Endothelial cell of umbilical vein (primary cell): ENCODE measurements around the gene EID3. TPM values are rescaled to one million over a fixed set of nuclear protein-coding genes. Genes with fewer than 3 reads are reported as not detected.

ENCODE experiments used
- BruUV-seq: library from RNA; stranded (reverse); fragments of 400-500 nt; replicated peaks from 2 replicates; lab custom pipeline; 2021; lab: Mats Ljungman, UMichigan
- CTCF ChIA-PET: fragments of 300-600, 350-600 bp; sonication (Branson Sonifier 250); formaldehyde crosslinking; loops from one replicate; lab custom pipeline; 2021; ENCODE audit warnings: antibody characterized with exemption, inconsistent platforms; lab: Charles Lee
- POLR2A ChIA-PET: fragments of 300-600, 350-600 bp; sonication (Branson Sonifier 250); formaldehyde crosslinking; loops from one replicate; lab custom pipeline; 2021; ENCODE audit warnings: antibody characterized with exemption, inconsistent platforms; lab: Charles Lee
- DNase-seq: peaks from one replicate; pipeline ENCODE4 v3.0.0-alpha.2; 2011; ENCODE audit warnings: low read depth, low spot score
- FAIRE-seq: peaks from 2 replicates; lab custom pipeline; 2011; peaks lifted over from hg19 to GRCh38; lab: Jason Lieb, UNC
- H2AFZ ChIP-seq: 2 replicates; pipeline ENCODE4 v1.6.0; 2012; ENCODE audit warnings: low read depth, low read length, control low read depth, inconsistent platforms
- H3K27ac ChIP-seq: 2 replicates; pipeline ENCODE4 v1.5.1; 2011; ENCODE audit warnings: low read depth, mild to moderate bottlenecking, control low read depth, low read length, moderate library complexity; ENCODE audit not compliant: insufficient read depth
- H3K27me3 ChIP-seq, 2 experiments: 2 replicates each; pipeline versions ENCODE4 v1.6.0 to v1.6.1; 2011; ENCODE audit warnings: low read length in 2 of 2, mixed read lengths in 1 of 2; ENCODE audit not compliant: control insufficient read depth in 2 of 2, insufficient read depth in 2 of 2
- H3K36me3 ChIP-seq, 2 experiments: 2 replicates in 1 of 2; 3 replicates in 1 of 2; pipeline ENCODE4 v1.5.1; 2011; ENCODE audit warnings: low read length in 2 of 2, mild to moderate bottlenecking in 1 of 2, moderate library complexity in 1 of 2; ENCODE audit not compliant: control insufficient read depth in 2 of 2, insufficient read depth in 2 of 2; ENCODE audit errors: extremely low read depth in 1 of 2
- H3K4me1 ChIP-seq: 3 replicates; pipeline ENCODE4 v1.5.1; 2011; ENCODE audit warnings: mild to moderate bottlenecking, low read length; ENCODE audit not compliant: control insufficient read depth, insufficient read depth; ENCODE audit errors: extremely low read depth
- H3K4me2 ChIP-seq: 2 replicates; pipeline ENCODE4 v1.6.1; 2011; ENCODE audit warnings: low read length, control low read depth, mixed read lengths; ENCODE audit not compliant: insufficient read depth
- H3K4me3 ChIP-seq, 3 experiments: fragments of 200-600 bp in 1 of 3; sonication (generic), shearing (Covaris generic) in 1 of 3; replicated peaks in 1 of 3; 2 replicates each; pipeline ENCODE4 v1.5.1; 2011 to 2016; ENCODE audit warnings: control low read depth in 3 of 3, low read length in 3 of 3, mild to moderate bottlenecking in 2 of 3, inconsistent platforms in 1 of 3, low read depth in 1 of 3, moderate library complexity in 1 of 3; ENCODE audit not compliant: insufficient read depth in 1 of 3
- H3K79me2 ChIP-seq: 2 replicates; pipeline ENCODE4 v1.6.0; 2012; ENCODE audit warnings: low read length, inconsistent platforms; ENCODE audit not compliant: control insufficient read depth, insufficient read depth
- H3K9ac ChIP-seq: replicated peaks from 2 replicates; pipeline ENCODE3; 2011; ENCODE audit warnings: low read length, control low read depth; ENCODE audit not compliant: insufficient read depth; ENCODE audit errors: extremely low read depth
- H3K9me1 ChIP-seq: replicated peaks from 3 replicates; pipeline ENCODE4 v1.6.0; 2011; ENCODE audit warnings: mild to moderate bottlenecking, low read length; ENCODE audit not compliant: control insufficient read depth, insufficient read depth; ENCODE audit errors: extremely low read depth
- H3K9me3 ChIP-seq: replicated peaks from 2 replicates; pipeline ENCODE4 v1.5.1; 2012; ENCODE audit warnings: low read length, inconsistent platforms; ENCODE audit not compliant: control insufficient read depth, insufficient read depth
- H4K20me1 ChIP-seq: replicated peaks from 2 replicates; pipeline ENCODE3; 2011; ENCODE audit warnings: mild to moderate bottlenecking, low read length; ENCODE audit not compliant: control insufficient read depth, insufficient read depth; ENCODE audit errors: extremely low read depth
- EZH2 ChIP-seq: IDR thresholded peaks from 2 replicates; pipeline ENCODE4 v1.6.1; 2012; ENCODE audit warnings: borderline replicate concordance, low read depth, mild to moderate bottlenecking, moderate library complexity, low read length, inconsistent platforms; ENCODE audit not compliant: severe bottlenecking
- GATA2 ChIP-seq: IDR thresholded peaks from 2 replicates; pipeline ENCODE4 v1.7.0; 2011; ENCODE audit warnings: low read depth, mild to moderate bottlenecking, moderate library complexity, mixed read lengths, low read length; ENCODE audit not compliant: insufficient read length, insufficient read depth
- JUN ChIP-seq: IDR thresholded peaks from 2 replicates; pipeline ENCODE4 v1.6.1; 2011; ENCODE audit warnings: borderline replicate concordance, low read depth; ENCODE audit not compliant: insufficient read length, insufficient read depth
- MYC ChIP-seq: IDR thresholded peaks from one replicate; pipeline ENCODE4 v1.6.1; 2011; ENCODE audit warnings: mild to moderate bottlenecking, low read depth, low read length
- POLR2A ChIP-seq: IDR thresholded peaks from 2 replicates; pipeline ENCODE4 v1.6.1; 2012; ENCODE audit warnings: low read depth, mild to moderate bottlenecking, control low read depth, low read length
- POLR2AphosphoS5 ChIP-seq: IDR thresholded peaks from 2 replicates; pipeline ENCODE4 v1.6.1; 2012; ENCODE audit warnings: low read depth, mild to moderate bottlenecking, control low read depth, low read length, moderate library complexity; ENCODE audit not compliant: insufficient read depth
- dilution Hi-C: fragments of 300-500 bp; cut with MboI; formaldehyde crosslinking; loops from one replicate; pipeline ENCODE4 v1.15.0; 2019; ENCODE audit warnings: low sequenced_read_pairs; ENCODE audit not compliant: extremely low pct_ligation_motif_present
- intact Hi-C: fragments of 100-400 bp; cut with micrococcal nuclease; formaldehyde crosslinking; loops from one replicate; pipeline ENCODE4 v1.10.0; 2022
- polyA plus RNA-seq, 4 experiments: library from polyadenylated mRNA; depleted of rRNA in 3 of 4; stranded (reverse) in 3 of 4; unstranded in 1 of 4; fragments of >200 nt; gene quantifications; 2 replicates each; pipeline versions ENCODE4 v1.2.1 to v1.2.3, GENCODE V29; 2011 to 2012; ENCODE audit warnings: missing spikeins in 1 of 4
- total RNA-seq: library from RNA; stranded (reverse); gene quantifications from 2 replicates; pipeline ENCODE4 v1.2.3, GENCODE V29; 2021
- TF ChIP-seq, protein P1 (sequence below), 2 donors: IDR thresholded peaks; 1 replicate in 1 of 2; 2 replicates in 1 of 2; pipeline ENCODE4 v1.5.1; 2011; ENCODE audit warnings: low read length in 2 of 2, mild to moderate bottlenecking in 2 of 2, moderate library complexity in 2 of 2, control low read depth in 1 of 2, inconsistent platforms in 1 of 2, low read depth in 1 of 2; ENCODE audit not compliant: insufficient read depth in 1 of 2; ENCODE audit errors: extremely low read depth in 1 of 2
- TF ChIP-seq, protein P2 (sequence below): IDR thresholded peaks from 2 replicates; pipeline ENCODE4 v1.6.1; 2011; ENCODE audit not compliant: insufficient read depth, insufficient read length

EID3 gene
- total and polyA plus RNA-seq, 2 donors (not counting 3 experiments of a cell fraction or from before 2014, with no cell fraction given): 1.5 to 14.5 TPM

DNA sequence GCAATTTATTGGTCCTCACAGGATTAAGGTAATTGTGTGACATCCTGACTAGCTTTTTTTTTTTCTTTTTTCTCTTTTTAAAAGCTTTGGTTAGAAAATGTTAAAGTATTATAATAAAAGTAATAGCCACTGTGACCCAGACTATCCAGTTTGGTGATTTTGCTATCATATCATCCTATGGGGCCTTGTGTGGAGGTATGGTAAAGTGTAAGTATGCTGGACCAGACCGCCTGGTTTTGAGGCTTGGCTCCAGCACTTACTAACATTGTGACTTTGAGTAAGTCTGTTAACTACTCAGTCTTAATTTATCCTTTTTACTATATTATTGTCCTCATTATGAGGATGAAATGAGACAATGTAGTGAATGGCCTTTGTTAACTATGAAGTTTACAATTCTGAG lies 15.5 kb downstream of the EID3 start:
- Histone ChIP-seq H3K9me1 (no peaks in the 10 kb centered on the region), H3K79me2 (peaks cover 84% of the 10 kb centered on the region), H3K27ac (no peak overlapping the region), H3K4me2 (no peak overlapping the region), H3K27me3 (no peaks in the 10 kb centered on the region), H3K9ac (no peak overlapping the region), H3K4me1 (peaks cover under 1% of the 10 kb centered on the region), H4K20me1 (peaks cover 3% of the 10 kb centered on the region), H3K4me3 (no peak overlapping the region), H3K9me3 (no peaks in the 10 kb centered on the region), H3K36me3 (peaks cover 21 to 61% of the 10 kb centered on the region in 2 experiments), H2AFZ (no peak overlapping the region)
- dilution Hi-C loops (no loop called here), intact Hi-C loops (no loop called here)
- TF ChIP-seq EZH2: no peak
- no peak for TF ChIP-seq POLR2A
- CTCF ChIA-PET: no interaction called here
- DNase-seq: no peak
- no peak for FAIRE-seq
- POLR2A ChIA-PET: interaction anchor here (0.6 to 0.7 kb wide), 2 partner anchors 9 to 142 kb away, joined by 3 read pairs; no protein-coding TSS in a partner anchor
- no TSS peak for BruUV-seq

DNA sequence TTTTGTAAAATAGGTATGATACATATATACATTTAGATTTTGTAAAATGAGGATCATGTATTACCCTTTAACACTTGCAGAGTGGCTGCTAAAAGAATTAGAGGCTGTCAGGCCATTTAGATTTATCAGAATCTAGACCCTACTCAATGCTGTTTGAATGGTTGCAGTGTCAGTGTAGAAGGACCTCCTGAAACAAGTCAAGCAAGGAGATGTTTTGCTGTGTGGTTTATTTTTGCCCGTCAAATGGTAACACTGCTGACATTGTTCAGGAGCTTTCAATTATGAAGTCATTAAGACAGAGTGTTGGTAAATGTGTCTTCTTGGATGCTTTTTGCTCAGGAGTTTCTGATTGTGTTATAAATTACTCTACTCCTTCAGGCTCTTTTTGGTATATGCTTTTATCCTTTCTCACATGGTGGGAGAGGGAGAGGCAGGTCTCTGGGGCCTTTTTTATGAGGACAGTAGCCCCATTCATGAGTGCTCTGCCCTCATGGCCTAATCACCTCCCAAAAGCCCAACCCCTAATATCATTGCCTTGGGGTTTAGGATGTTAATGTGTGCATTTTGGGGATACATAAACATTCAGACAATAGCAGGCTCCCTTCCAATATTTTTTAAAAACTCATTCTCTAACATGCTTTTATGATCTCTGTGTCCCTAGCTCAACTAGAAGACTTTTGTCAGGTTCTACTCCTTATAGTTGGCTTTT lies 16.5 kb downstream of the EID3 start:
- no peak for DNase-seq
- no peaks in the 10 kb centered on the region for H3K4me1 ChIP-seq
- H2AFZ ChIP-seq: no peak overlapping the region
- no peaks in the 10 kb centered on the region for H3K27me3 ChIP-seq
- FAIRE-seq: no peak
- no peaks in the 10 kb centered on the region for H3K9me3 ChIP-seq
- H4K20me1 ChIP-seq: peaks cover 3% of the 10 kb centered on the region
- ChIA-PET POLR2A (interaction anchor here (0.7 to 1.0 kb wide), 2 partner anchors 31 to 106 kb away, joined by 4 read pairs; no protein-coding TSS in a partner anchor), CTCF (no interaction called here)
- TF ChIP-seq, protein P1, sequence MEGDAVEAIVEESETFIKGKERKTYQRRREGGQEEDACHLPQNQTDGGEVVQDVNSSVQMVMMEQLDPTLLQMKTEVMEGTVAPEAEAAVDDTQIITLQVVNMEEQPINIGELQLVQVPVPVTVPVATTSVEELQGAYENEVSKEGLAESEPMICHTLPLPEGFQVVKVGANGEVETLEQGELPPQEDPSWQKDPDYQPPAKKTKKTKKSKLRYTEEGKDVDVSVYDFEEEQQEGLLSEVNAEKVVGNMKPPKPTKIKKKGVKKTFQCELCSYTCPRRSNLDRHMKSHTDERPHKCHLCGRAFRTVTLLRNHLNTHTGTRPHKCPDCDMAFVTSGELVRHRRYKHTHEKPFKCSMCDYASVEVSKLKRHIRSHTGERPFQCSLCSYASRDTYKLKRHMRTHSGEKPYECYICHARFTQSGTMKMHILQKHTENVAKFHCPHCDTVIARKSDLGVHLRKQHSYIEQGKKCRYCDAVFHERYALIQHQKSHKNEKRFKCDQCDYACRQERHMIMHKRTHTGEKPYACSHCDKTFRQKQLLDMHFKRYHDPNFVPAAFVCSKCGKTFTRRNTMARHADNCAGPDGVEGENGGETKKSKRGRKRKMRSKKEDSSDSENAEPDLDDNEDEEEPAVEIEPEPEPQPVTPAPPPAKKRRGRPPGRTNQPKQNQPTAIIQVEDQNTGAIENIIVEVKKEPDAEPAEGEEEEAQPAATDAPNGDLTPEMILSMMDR (IDR thresholded peaks at IDR 0.05; ENCODE audit: extremely low read depth in 1 of 2, insufficient read depth in 1 of 2, low read depth in 1 of 2, low read length in 2 of 2): no peak
- TF ChIP-seq EZH2 (no peak), JUN (no peak), POLR2AphosphoS5 (peak; percentile 3), GATA2 (no peak), MYC (no peak)
- TF ChIP-seq, protein P2, sequence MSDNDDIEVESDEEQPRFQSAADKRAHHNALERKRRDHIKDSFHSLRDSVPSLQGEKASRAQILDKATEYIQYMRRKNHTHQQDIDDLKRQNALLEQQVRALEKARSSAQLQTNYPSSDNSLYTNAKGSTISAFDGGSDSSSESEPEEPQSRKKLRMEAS: no peak
- no peak overlapping the region for H3K4me3 ChIP-seq
- no peak overlapping the region for H3K9ac ChIP-seq
- BruUV-seq: no TSS peak
- peaks cover 14 to 60% of the 10 kb centered on the region in 2 experiments for H3K36me3 ChIP-seq
- peaks cover 80% of the 10 kb centered on the region for H3K79me2 ChIP-seq
- H3K27ac ChIP-seq: no peak overlapping the region
- no peaks in the 10 kb centered on the region for H3K9me1 ChIP-seq
- intact Hi-C loops: no loop called here
- dilution Hi-C loops: no loop called here
- H3K4me2 ChIP-seq: no peak overlapping the region
